Activated T-cell treated with anti-CD3 and anti-CD28 coated beads, Interleukin-2, amount 50 U/mL, for 4 hours (primary cell): ENCODE measurements around the gene GNGT1. TPM values are rescaled to one million over a fixed set of nuclear protein-coding genes. Genes with fewer than 3 reads are reported as not detected.

Experiments used
- ATAC-seq, 2 donors: fragments of 200-7000 bp; cut with Tn5 transposase; one replicate each; pipeline ENCODE4 v1.10.0; 2021
- DNase-seq: peaks from one replicate; pipeline ENCODE4 v3.0.0-alpha.2; 2020
- H3K27me3 Mint-ChIP-seq: one replicate; pipeline ENCODE4 v1.8.0; 2021; ENCODE audit warnings: low read depth, mixed read lengths
- H3K36me3 Mint-ChIP-seq: one replicate; pipeline ENCODE4 v1.8.0; 2022; ENCODE audit warnings: mixed read lengths; ENCODE audit not compliant: insufficient read depth
- H3K4me1 Mint-ChIP-seq: one replicate; pipeline ENCODE4 v1.8.0; 2021; ENCODE audit warnings: low read depth, mixed read lengths
- H3K4me3 Mint-ChIP-seq: one replicate; pipeline ENCODE4 v1.8.0; 2021; ENCODE audit warnings: mild to moderate bottlenecking, moderate library complexity, mixed read lengths
- H3K9me3 Mint-ChIP-seq: one replicate; pipeline ENCODE4 v1.8.0; 2021; ENCODE audit warnings: mixed read lengths
- total RNA-seq, 3 donors: library from RNA; stranded (reverse); gene quantifications; one replicate each; pipeline ENCODE4 v1.2.1, GENCODE V29; 2021

The GNGT1 gene
- total RNA-seq, 3 donors from 2014 or later: not detected

- Mint-ChIP-seq H3K9me3 (no peaks in the 10 kb centered on the region), H3K4me1 (no peaks in the 10 kb centered on the region), H3K27me3 (peaks cover 4% of the 10 kb centered on the region), H3K4me3 (no peak overlapping the region), H3K36me3 (no peaks in the 10 kb centered on the region)
- DNase-seq (no peak), ATAC-seq (no peak)
Measured at GRCh38 chr7:93943816-93944540, 37.6 kb downstream of the GNGT1 start.

GRCh38 chr7:93944673-93945072, 38.3 kb downstream of the GNGT1 start:
- Mint-ChIP-seq H3K27me3 (peaks cover 3% of the 10 kb centered on the region), H3K4me1 (no peaks in the 10 kb centered on the region), H3K9me3 (no peaks in the 10 kb centered on the region), H3K36me3 (no peaks in the 10 kb centered on the region), H3K4me3 (no peak overlapping the region)
- ATAC-seq: no peak
- DNase-seq: no peak

GRCh38 chr7:93945083-93945482, 38.7 kb downstream of the GNGT1 start:
- Mint-ChIP-seq H3K36me3 (no peaks in the 10 kb centered on the region), H3K4me3 (no peak overlapping the region), H3K27me3 (no peaks in the 10 kb centered on the region), H3K4me1 (no peaks in the 10 kb centered on the region), H3K9me3 (no peaks in the 10 kb centered on the region)
- ATAC-seq: no peak
- DNase-seq: no peak

- H3K4me1 Mint-ChIP-seq: no peaks in the 10 kb centered on the region
- H3K9me3 Mint-ChIP-seq: no peaks in the 10 kb centered on the region
- H3K4me3 Mint-ChIP-seq: no peak overlapping the region
- DNase-seq (no peak), ATAC-seq (no peak)
- H3K27me3 Mint-ChIP-seq: no peaks in the 10 kb centered on the region
- no peaks in the 10 kb centered on the region for H3K36me3 Mint-ChIP-seq
Measured at GRCh38 chr7:93945756-93946535, 39.6 kb downstream of the GNGT1 start.

GRCh38 chr7:93948106-93948505, 41.7 kb downstream of the GNGT1 start:
- ATAC-seq (no peak), DNase-seq (no peak)
- Mint-ChIP-seq H3K27me3 (no peaks in the 10 kb centered on the region), H3K36me3 (no peaks in the 10 kb centered on the region), H3K4me3 (no peak overlapping the region), H3K4me1 (no peaks in the 10 kb centered on the region), H3K9me3 (no peaks in the 10 kb centered on the region)

- Mint-ChIP-seq H3K4me1 (no peaks in the 10 kb centered on the region), H3K9me3 (no peaks in the 10 kb centered on the region), H3K27me3 (no peaks in the 10 kb centered on the region), H3K4me3 (no peak overlapping the region), H3K36me3 (no peaks in the 10 kb centered on the region)
- ATAC-seq: no peak
- no peak for DNase-seq
Measured at GRCh38 chr7:93948873-93949272, 42.5 kb downstream of the GNGT1 start.

- no peaks in the 10 kb centered on the region for H3K27me3 Mint-ChIP-seq
- no peak overlapping the region for H3K4me3 Mint-ChIP-seq
- no peaks in the 10 kb centered on the region for H3K36me3 Mint-ChIP-seq
- no peaks in the 10 kb centered on the region for H3K4me1 Mint-ChIP-seq
- DNase-seq: no peak
- no peaks in the 10 kb centered on the region for H3K9me3 Mint-ChIP-seq
- ATAC-seq: no peak
Measured at GRCh38 chr7:93949423-93949822, 43.1 kb downstream of the GNGT1 start.

GRCh38 chr7:93955304-93955703, 48.9 kb downstream of the GNGT1 start:
- Mint-ChIP-seq H3K9me3 (no peaks in the 10 kb centered on the region), H3K4me1 (no peaks in the 10 kb centered on the region), H3K36me3 (no peaks in the 10 kb centered on the region), H3K4me3 (no peak overlapping the region), H3K27me3 (no peaks in the 10 kb centered on the region)
- no peak for DNase-seq
- ATAC-seq: no peak

- Mint-ChIP-seq H3K36me3 (no peaks in the 10 kb centered on the region), H3K4me3 (no peak overlapping the region), H3K9me3 (no peaks in the 10 kb centered on the region), H3K27me3 (no peaks in the 10 kb centered on the region), H3K4me1 (no peaks in the 10 kb centered on the region)
- ATAC-seq (no peak), DNase-seq (no peak)
Measured at GRCh38 chr7:93957767-93958166, 51.4 kb downstream of the GNGT1 start.

- H3K9me3 Mint-ChIP-seq: no peaks in the 10 kb centered on the region
- no peaks in the 10 kb centered on the region for H3K36me3 Mint-ChIP-seq
- H3K27me3 Mint-ChIP-seq: no peaks in the 10 kb centered on the region
- DNase-seq (no peak), ATAC-seq (no peak)
- H3K4me1 Mint-ChIP-seq: no peaks in the 10 kb centered on the region
- H3K4me3 Mint-ChIP-seq: no peak overlapping the region
Measured at GRCh38 chr7:93958216-93958615, 51.8 kb downstream of the GNGT1 start.

GRCh38 chr7:93958651-93959050, 52.3 kb downstream of the GNGT1 start:
- H3K36me3 Mint-ChIP-seq: no peaks in the 10 kb centered on the region
- H3K4me1 Mint-ChIP-seq: no peaks in the 10 kb centered on the region
- no peaks in the 10 kb centered on the region for H3K9me3 Mint-ChIP-seq
- no peaks in the 10 kb centered on the region for H3K27me3 Mint-ChIP-seq
- DNase-seq (no peak), ATAC-seq (no peak)
- no peak overlapping the region for H3K4me3 Mint-ChIP-seq

Other genes with a start within 250 kb of the GNGT1 start
- gene TFPI2, start 15.8 kb upstream of the GNGT1 start, total RNA-seq: 1 to 10 TPM; 1.2 to 3.2 (median 1.3) TPM
- under 1 TPM in 2 of 3 donors, not detected in 1; 0.05 TPM for gene GNG11, start 15.2 kb downstream of the GNGT1 start, total RNA-seq
- gene BET1, start 97.8 kb downstream of the GNGT1 start, total RNA-seq: 10 to 100 TPM; 18.0 to 19.9 (median 18.5) TPM